Pancreas (tissue), 10 donors: Measurements from ENCODE around the gene NOM1. TPM values are rescaled to one million over a fixed set of nuclear protein-coding genes. Genes with fewer than 3 reads are reported as not detected.

Experiments
- ATAC-seq, 4 donors: fragments of 200-7000 bp; cut with Tn5 transposase; one replicate each; pipeline versions ENCODE4 v1.8.0 to v1.9.1; 2020; ENCODE audit warnings: mild to moderate bottlenecking in 4 of 4, moderate library complexity in 4 of 4
- DNase-seq, 6 donors: peaks; one replicate each; pipeline ENCODE4 v3.0.0-alpha.2; 2020
- FAIRE-seq: peaks from 2 replicates; lab custom pipeline; 2012; peaks lifted over from hg19 to GRCh38; lab: Jason Lieb, UNC
- H3K27ac ChIP-seq, 4 donors: fragments of 200-600 bp; sonication (generic); 1 replicate in 3 of 4; 2 replicates in 1 of 4; pipeline versions ENCODE4 v1.5.0 to v1.8.0; 2020
- H3K27me3 ChIP-seq, 4 donors: fragments of 200-600 bp; one replicate each; pipeline ENCODE4 v1.8.0; 2021
- H3K36me3 ChIP-seq, 3 donors: fragments of 200-600 bp; sonication (generic) in 1 of 3; one replicate each; pipeline versions ENCODE4 v1.5.0 to v1.8.0; 2020 to 2021
- H3K4me1 ChIP-seq, 3 donors: fragments of 200-600 bp; one replicate each; pipeline ENCODE4 v1.8.0; 2021
- H3K4me3 ChIP-seq, 4 donors: fragments of 200-600 bp; sonication (generic) in 2 of 4; one replicate each; pipeline versions ENCODE4 v1.5.0 to v1.8.0; 2020 to 2021
- H3K9me3 ChIP-seq, 4 donors: fragments of 200-600 bp; one replicate each; pipeline ENCODE4 v1.8.0; 2021
- WGBS, 2 donors: extraction: QIAGEN DNeasy Blood & Tissue Kit; methylation state at CpG; one replicate each; pipeline ENCODE4 v1.1.7; 2013; 5-methylcytosine and 5-hydroxymethylcytosine counted together
- intact Hi-C, 3 donors: fragments of 100-400 bp; cut with DNase I; formaldehyde crosslinking; loops; one replicate each; pipeline versions ENCODE4 v1.11.1 to v1.14.2; 2022
- polyA plus RNA-seq, 2 donors: library from polyadenylated mRNA; stranded (reverse); fragments of 200-250 nt; gene quantifications; one replicate each; pipeline ENCODE4 v1.2.3, GENCODE V29; 2013
- total RNA-seq, 6 donors: library from RNA; stranded (reverse); fragmentation: NEBNext Ultra II Directional in 4 of 6; extraction: Animal tissue kit (Norgen Biotek cat#: 25700) in 4 of 6; gene quantifications; one replicate each; pipeline versions ENCODE4 v1.2.1 to v1.2.4, GENCODE V29; 2021 to 2023
- TF ChIP-seq, protein P1 (sequence below), 4 donors: fragments of 200-600 bp; sonication (generic) in 3 of 4; IDR thresholded peaks; one replicate each; pipeline versions ENCODE4 v1.5.0 to v1.8.0; 2021; ENCODE audit warnings: antibody characterized with exemption in 4 of 4
- donor health status: healthy with polysubstance abuse.
- donor health status: DM: no; HTN: no; CAD: no; lungs with moderate emphysema.
- donor health status: DM: no; HTN: no; CAD: no.
- donor health status: control.
- donor health status: control.
- donor health status: Bipolar disorder and iron deficiency.
- donor health status: DM: yes; HTN: yes; CAD: no.
- donor health status: DM: no; HTN: no; CAD: no.
- donor health status: DM: no; HTN: no; CAD: no.
- donor health status: DM: yes; HTN: yes; CAD: no.

Gene NOM1
- total and polyA plus RNA-seq, 8 donors = 7.2 to 12.9 (median 8.7) TPM

DNA sequence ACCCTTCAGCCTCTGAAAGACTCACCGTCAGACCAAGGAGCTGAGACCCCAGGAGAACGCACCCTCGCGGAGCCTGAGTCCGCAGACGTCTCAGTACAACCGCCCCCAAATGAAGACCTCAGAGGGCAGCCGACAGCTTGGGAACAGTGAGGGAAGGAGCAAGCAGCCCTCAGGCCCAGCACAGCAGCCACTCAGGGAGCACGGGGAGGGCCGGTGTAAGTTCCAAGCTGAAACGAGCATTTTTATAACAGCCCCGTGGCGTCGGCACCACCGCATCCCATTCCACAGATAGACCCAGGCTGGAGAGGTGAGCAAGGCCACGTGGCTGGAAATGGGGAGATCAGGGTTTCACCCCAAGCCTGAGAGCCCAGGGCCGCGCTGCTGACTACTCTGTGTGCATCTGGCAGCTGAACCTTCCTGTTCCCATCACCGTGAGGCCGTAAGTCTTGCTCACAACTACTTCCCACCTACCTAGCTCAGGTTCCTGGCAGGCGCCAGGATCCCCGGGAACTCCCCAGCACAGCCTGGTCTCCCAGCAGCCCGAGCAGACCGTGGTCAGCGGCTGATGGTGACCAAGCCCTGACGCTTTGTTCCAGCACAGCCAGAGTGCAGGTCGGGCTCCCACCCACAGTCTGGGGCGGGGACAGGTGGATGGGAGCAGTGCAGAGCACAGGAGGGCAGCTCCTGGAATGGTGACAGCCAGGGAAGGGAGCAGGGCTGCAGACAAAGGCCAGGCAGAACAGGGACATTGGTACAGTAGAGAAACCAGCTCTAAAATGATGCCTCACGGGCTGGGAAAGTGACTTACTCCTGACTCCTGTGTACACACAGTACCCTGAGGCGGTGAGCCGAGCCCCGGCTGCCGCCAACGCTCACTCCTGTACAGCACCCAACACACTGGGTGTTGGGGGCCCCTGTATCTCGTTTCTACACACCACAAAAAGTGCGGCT lies 6.1 kb upstream of the NOM1 start:
- H3K36me3 ChIP-seq = no peaks in the 10 kb centered on the region
- peak overlapping the region; percentile 58 to 80 (median 78) for H3K27ac ChIP-seq
- no peaks in the 10 kb centered on the region for H3K27me3 ChIP-seq
- H3K4me1 ChIP-seq = no peaks in the 10 kb centered on the region
- 20 to 26% methylated on average over 35 to 36 of the region's 36 CpGs for WGBS, 2 donors
- peak; percentile 28 to 70 (median 52) for DNase-seq
- peak overlapping the region in 2 of 4 donors; percentile 16 to 20 for H3K4me3 ChIP-seq
- H3K9me3 ChIP-seq = no peaks in the 10 kb centered on the region
- TF ChIP-seq, protein P1, sequence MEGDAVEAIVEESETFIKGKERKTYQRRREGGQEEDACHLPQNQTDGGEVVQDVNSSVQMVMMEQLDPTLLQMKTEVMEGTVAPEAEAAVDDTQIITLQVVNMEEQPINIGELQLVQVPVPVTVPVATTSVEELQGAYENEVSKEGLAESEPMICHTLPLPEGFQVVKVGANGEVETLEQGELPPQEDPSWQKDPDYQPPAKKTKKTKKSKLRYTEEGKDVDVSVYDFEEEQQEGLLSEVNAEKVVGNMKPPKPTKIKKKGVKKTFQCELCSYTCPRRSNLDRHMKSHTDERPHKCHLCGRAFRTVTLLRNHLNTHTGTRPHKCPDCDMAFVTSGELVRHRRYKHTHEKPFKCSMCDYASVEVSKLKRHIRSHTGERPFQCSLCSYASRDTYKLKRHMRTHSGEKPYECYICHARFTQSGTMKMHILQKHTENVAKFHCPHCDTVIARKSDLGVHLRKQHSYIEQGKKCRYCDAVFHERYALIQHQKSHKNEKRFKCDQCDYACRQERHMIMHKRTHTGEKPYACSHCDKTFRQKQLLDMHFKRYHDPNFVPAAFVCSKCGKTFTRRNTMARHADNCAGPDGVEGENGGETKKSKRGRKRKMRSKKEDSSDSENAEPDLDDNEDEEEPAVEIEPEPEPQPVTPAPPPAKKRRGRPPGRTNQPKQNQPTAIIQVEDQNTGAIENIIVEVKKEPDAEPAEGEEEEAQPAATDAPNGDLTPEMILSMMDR (IDR thresholded peaks at IDR 0.05) = no peak
- FAIRE-seq = no peak
- peak; percentile 67 to 87 (median 80) for ATAC-seq
- intact Hi-C loops = no loop called here

DNA sequence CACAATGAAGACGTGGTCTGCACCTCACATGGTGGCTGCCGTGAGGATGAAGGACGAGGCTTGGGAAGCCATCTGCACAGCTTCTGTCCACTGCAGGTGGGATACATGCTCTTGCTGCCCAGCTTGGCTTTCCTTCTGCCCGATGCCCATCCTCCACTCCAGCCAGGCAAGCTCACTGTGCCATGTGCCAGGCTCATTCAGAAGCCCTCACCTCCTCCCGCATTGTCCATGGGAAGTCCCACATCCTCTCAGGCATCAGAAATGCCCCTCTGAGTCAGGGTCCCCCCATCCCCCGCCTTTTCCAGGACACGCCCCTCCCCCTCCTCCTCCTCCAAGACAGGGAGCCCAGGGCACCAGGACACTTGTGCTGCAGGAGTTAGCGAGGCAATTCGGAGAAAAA lies 4.6 kb upstream of the NOM1 start:
- TF ChIP-seq, protein P1 (IDR thresholded peaks at IDR 0.05) = no peak
- intact Hi-C loops = no loop called here
- no peaks in the 10 kb centered on the region for H3K36me3 ChIP-seq
- H3K4me1 ChIP-seq = no peaks in the 10 kb centered on the region
- no peak for DNase-seq
- no peak for FAIRE-seq
- H3K27me3 ChIP-seq = no peaks in the 10 kb centered on the region
- no peak overlapping the region for H3K27ac ChIP-seq
- no peak overlapping the region for H3K4me3 ChIP-seq
- no peaks in the 10 kb centered on the region for H3K9me3 ChIP-seq
- ATAC-seq = no peak
- 58 to 69% methylated on average over 9 of the region's 9 CpGs for WGBS, 2 donors

DNA sequence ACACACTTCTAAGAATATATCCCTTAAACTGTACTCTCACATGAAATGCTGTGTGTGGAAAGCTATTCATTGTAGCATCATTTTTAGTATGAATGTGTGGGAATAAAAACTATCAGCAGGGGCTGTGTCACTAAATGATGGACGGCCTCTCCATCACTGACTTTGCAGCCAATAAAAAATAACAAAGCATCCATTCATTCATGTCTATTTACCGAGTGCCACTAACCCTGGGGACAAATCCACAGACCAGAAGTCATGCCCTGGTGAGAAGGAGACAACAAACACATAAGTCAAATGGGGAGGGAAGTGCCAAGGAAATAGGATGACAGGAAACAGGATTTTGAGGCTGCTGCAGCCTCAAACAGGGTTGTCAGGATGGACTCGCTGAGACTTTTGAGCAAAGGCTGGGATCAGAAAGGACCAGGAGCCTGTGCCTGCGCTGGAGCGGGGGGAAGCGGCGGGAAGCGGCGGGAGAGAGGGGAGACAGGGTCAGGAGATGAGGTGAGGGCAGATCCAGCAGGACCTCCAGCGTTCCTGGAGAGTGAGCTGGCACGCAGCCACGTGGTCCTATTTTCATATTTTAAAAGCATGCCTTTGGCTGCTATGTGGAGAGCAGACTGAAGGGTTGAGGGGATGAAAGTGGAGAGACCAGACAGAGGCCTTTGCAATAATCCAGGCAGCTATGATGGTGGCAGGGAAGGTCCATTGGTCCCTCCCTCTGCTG lies 2.2 kb upstream of the NOM1 start:
- intact Hi-C loops = no loop called here
- 34 to 39% methylated on average over 12 of the region's 12 CpGs for WGBS, 2 donors
- FAIRE-seq = no peak
- no peak for ATAC-seq
- Histone ChIP-seq H3K9me3 (no peaks in the 10 kb centered on the region), H3K4me1 (peaks cover 8 to 11% (median 11%) of the 10 kb centered on the region in 3 donors), H3K4me3 (no peak overlapping the region), H3K27me3 (no peaks in the 10 kb centered on the region), H3K27ac (peak overlapping the region in 1 of 4 donors; percentile 15), H3K36me3 (no peaks in the 10 kb centered on the region)
- no peak for DNase-seq
- TF ChIP-seq, protein P1 (IDR thresholded peaks at IDR 0.05) = no peak

DNA sequence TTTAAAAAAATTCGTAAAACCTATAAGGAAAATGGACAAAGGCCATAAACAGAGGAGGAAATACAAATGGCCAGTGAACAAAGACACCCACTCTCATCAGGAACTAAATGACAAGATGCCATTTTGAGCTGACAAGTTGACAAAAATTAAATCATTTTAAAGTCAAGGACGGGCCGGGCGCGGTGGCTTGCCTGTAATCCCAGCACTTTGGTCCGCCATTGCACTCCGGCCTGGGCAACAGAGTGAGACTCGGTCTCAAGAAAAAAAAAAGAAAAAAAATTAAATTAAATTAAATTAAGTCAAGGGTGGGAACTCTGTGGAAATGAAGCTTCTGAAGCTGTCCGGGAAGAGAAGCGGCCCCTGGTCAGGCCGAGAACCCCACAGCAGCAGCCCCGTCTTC lies 1.2 kb upstream of the NOM1 start:
- Histone ChIP-seq H3K4me3 (peak overlapping the region in 1 of 4 donors; percentile 100), H3K27ac (peak overlapping the region in 1 of 4 donors; percentile 44), H3K36me3 (peaks cover 0 to 8% (median 0%) of the 10 kb centered on the region in 3 donors), H3K4me1 (peaks cover 9 to 11% (median 11%) of the 10 kb centered on the region in 3 donors), H3K27me3 (no peaks in the 10 kb centered on the region), H3K9me3 (no peaks in the 10 kb centered on the region)
- TF ChIP-seq, protein P1 (IDR thresholded peaks at IDR 0.05) = no peak
- FAIRE-seq (no peak), DNase-seq (no peak), ATAC-seq (no peak)
- intact Hi-C loops = no loop called here
- 83 to 86% methylated on average over 12 of the region's 12 CpGs for WGBS, 2 donors
